Muscle layer of colon (tissue), 2 donors: Measurements from ENCODE around the gene HCAR3.
"Not testable (repeated sequence)": the region's sequence is repeated elsewhere in the genome, so short reads cannot be mapped to it uniquely, and the experiment has no call there.

Experiments used
- H3K27ac ChIP-seq: one replicate; pipeline ENCODE4 v1.7.0; 2013; ENCODE audit warnings: low read depth, mild to moderate bottlenecking, low read length, moderate library complexity
- H3K27me3 ChIP-seq, 2 donors: one replicate each; pipeline ENCODE4 v1.7.0; 2013; ENCODE audit warnings: low read length in 2 of 2, mild to moderate bottlenecking in 2 of 2; ENCODE audit not compliant: insufficient read depth in 2 of 2, control insufficient read depth in 1 of 2
- H3K36me3 ChIP-seq: one replicate; pipeline ENCODE4 v1.7.0; 2013; ENCODE audit warnings: mild to moderate bottlenecking, low read length; ENCODE audit not compliant: insufficient read depth
- H3K4me1 ChIP-seq: one replicate; pipeline ENCODE4 v1.7.0; 2013; ENCODE audit warnings: mild to moderate bottlenecking, low read length; ENCODE audit not compliant: insufficient read depth
- H3K4me3 ChIP-seq, 2 donors: one replicate each; pipeline ENCODE4 v1.7.0; 2013; ENCODE audit warnings: low read length in 2 of 2, low read depth in 1 of 2, mild to moderate bottlenecking in 1 of 2, moderate library complexity in 1 of 2
- H3K9ac ChIP-seq: one replicate; pipeline ENCODE4 v1.7.0; 2013; ENCODE audit warnings: low read length
- H3K9me3 ChIP-seq: one replicate; pipeline ENCODE4 v1.7.0; 2013; ENCODE audit warnings: mild to moderate bottlenecking, low read length
- donor health status: abdominal sarcoma.
- donor health status: Adenocarcinoma of cecum.

HCAR3 gene

GRCh38 chr12:122687086-122687485, 29.5 kb downstream of the HCAR3 start:
- H3K9me3 ChIP-seq, result no peaks in the 10 kb centered on the region

GRCh38 chr12:122686538-122686937, 30.1 kb downstream of the HCAR3 start:
- Histone ChIP-seq H3K9ac (no peak overlapping the region), H3K4me3 (no peak overlapping the region), H3K36me3 (no peaks in the 10 kb centered on the region), H3K9me3 (no peaks in the 10 kb centered on the region), H3K27ac (no peak overlapping the region), H3K27me3 (no peaks in the 10 kb centered on the region), H3K4me1 (no peaks in the 10 kb centered on the region)

More at GRCh38 chr12:122687086-122687485, 29.5 kb downstream of the HCAR3 start:
- Histone ChIP-seq H3K27ac (no peak overlapping the region), H3K36me3 (no peaks in the 10 kb centered on the region), H3K27me3 (no peaks in the 10 kb centered on the region), H3K4me3 (no peak overlapping the region), H3K9ac (no peak overlapping the region), H3K4me1 (no peaks in the 10 kb centered on the region)

DNA sequence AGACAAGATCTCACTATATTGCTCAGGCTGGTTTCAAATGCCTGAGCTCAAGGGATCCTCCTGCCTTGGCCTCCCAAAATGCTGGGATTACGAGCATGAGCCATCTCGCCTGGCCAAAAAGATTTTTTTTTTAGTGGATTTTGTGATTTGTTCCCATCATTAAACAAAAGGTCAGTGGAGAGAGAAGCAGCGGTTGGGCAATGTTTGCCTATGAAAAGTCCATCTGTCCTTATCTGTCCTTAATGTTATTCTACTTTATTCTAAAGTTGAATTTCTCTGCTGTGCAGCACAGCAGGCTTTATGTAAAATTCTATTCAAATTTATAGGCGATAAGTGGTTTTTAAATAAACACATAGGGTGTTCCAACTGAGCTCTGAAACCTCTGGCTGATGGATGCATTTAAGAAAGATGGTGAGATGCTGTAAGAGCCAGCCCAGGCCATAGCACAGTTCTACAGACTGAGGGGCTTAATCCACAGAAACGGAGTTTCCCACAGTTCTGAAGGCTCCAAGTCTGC, 32.3 kb downstream of the HCAR3 start:
- no peaks in the 10 kb centered on the region for H3K9me3 ChIP-seq
- no peaks in the 10 kb centered on the region for H3K36me3 ChIP-seq
- no peak overlapping the region for H3K4me3 ChIP-seq
- H3K27ac ChIP-seq, result no peak overlapping the region
- no peak overlapping the region for H3K9ac ChIP-seq
- no peaks in the 10 kb centered on the region for H3K27me3 ChIP-seq
- H3K4me1 ChIP-seq, result no peaks in the 10 kb centered on the region

- Histone ChIP-seq H3K27ac (no peak overlapping the region), H3K9ac (no peak overlapping the region), H3K9me3 (no peaks in the 10 kb centered on the region), H3K27me3 (no peaks in the 10 kb centered on the region), H3K36me3 (no peaks in the 10 kb centered on the region), H3K4me1 (no peaks in the 10 kb centered on the region), H3K4me3 (no peak overlapping the region)
These were observed 34.8 kb downstream of the HCAR3 start for GRCh38 chr12:122681814-122682213.

DNA sequence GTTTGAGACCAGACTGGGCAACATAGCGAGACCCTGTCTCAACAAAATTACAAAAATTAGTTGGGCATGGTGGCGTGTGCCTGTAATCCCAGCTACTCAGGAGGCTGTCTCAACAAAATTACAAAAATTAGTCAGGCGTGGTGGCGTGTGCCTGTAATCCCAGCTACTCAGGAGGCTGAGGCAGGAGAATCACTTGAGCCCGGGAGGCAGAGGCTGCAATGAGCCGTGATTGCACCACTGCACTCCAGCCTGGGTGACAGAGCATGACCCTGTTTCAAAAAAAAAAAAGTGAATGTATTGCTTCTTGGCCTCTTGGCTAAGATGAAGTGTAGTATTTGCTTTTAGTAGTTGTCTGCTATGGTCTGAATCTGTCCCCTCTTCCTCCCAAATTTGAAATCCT, 35.6 kb downstream of the HCAR3 start:
- not testable (repeated sequence) for H3K9me3 ChIP-seq, H3K9ac ChIP-seq, H3K27ac ChIP-seq, H3K27me3 ChIP-seq, H3K4me3 ChIP-seq, H3K4me1 ChIP-seq, H3K36me3 ChIP-seq

- not testable (repeated sequence) for H3K4me1 ChIP-seq, H3K36me3 ChIP-seq, H3K9ac ChIP-seq, H3K27ac ChIP-seq, H3K4me3 ChIP-seq, H3K27me3 ChIP-seq, H3K9me3 ChIP-seq
These were observed 39.8 kb downstream of the HCAR3 start for GRCh38 chr12:122676781-122677180.

GRCh38 chr12:122676015-122676414, 40.6 kb downstream of the HCAR3 start:
- not testable (repeated sequence) for H3K4me3 ChIP-seq, H3K27me3 ChIP-seq

GRCh38 chr12:122672515-122672914, 44.1 kb downstream of the HCAR3 start:
- Histone ChIP-seq H3K36me3 (no peaks in the 10 kb centered on the region), H3K27ac (no peak overlapping the region), H3K9me3 (no peaks in the 10 kb centered on the region), H3K4me3 (no peak overlapping the region), H3K9ac (no peak overlapping the region), H3K27me3 (no peaks in the 10 kb centered on the region), H3K4me1 (no peaks in the 10 kb centered on the region)

More at GRCh38 chr12:122676015-122676414, 40.6 kb downstream of the HCAR3 start:
- H3K36me3 ChIP-seq, H3K9ac ChIP-seq, H3K27ac ChIP-seq, H3K4me1 ChIP-seq, H3K9me3 ChIP-seq: not testable (repeated sequence)

DNA sequence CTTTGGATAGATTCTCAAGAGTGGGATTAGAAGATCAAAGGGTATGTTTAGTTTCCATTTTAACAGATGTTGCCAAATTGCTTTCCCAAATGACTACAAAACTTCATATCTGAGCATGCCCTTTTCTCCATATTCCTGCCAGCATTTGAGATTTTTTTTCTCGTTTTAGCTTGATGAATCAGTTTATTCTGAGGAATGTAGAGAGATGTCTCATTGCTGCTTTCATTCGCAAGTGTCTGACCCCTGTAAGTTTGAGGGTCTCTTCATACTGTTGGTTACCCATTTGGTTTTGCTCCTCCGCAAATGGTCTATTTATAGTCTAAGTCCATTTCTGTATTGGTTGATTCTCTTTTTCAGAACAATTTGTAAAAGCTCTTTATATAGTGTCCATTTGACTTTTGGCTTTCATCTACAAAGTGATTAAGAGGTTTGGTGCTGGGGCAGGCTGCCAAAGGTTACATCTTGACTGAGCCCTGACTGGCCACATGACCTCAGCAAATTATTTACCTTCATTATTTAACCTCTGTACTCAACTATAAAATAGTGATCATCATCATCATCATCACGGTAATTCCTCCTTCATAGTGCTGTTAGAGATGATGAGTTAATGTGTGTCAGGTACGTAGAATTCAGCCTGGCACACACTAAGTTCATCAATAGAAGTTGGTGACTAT, 47.1 kb downstream of the HCAR3 start:
- Histone ChIP-seq H3K27me3 (no peaks in the 10 kb centered on the region), H3K27ac (no peak overlapping the region), H3K9ac (no peak overlapping the region), H3K4me3 (no peak overlapping the region), H3K9me3 (no peaks in the 10 kb centered on the region), H3K36me3 (no peaks in the 10 kb centered on the region), H3K4me1 (no peaks in the 10 kb centered on the region)

- Histone ChIP-seq H3K27ac (no peak overlapping the region), H3K4me1 (no peaks in the 10 kb centered on the region), H3K4me3 (no peak overlapping the region), H3K9ac (no peak overlapping the region), H3K27me3 (no peaks in the 10 kb centered on the region), H3K9me3 (no peaks in the 10 kb centered on the region), H3K36me3 (no peaks in the 10 kb centered on the region)
These were observed 48.3 kb downstream of the HCAR3 start for GRCh38 chr12:122668268-122668667.

DNA sequence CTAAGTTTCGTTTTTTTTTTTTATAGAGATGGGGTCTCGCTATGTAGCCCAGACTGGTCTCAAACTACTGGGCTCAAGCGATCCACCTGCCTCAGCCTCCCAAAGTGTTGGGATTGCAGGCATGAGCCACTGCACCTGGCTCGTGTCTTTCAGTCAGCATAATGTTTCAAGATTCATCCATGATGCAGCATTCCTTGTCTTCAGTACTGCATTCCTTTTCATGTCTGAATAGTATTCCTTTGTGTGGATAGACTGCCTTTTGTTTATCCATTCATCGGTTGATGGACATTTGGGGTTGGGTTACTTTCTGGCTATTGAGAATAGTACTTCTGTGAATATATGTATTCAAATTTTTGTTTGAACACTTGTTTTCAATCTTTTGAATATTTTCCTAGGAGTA, 50.9 kb downstream of the HCAR3 start:
- H3K4me1 ChIP-seq, result no peaks in the 10 kb centered on the region
- no peak overlapping the region for H3K27ac ChIP-seq
- no peaks in the 10 kb centered on the region for H3K9me3 ChIP-seq
- H3K27me3 ChIP-seq, result no peaks in the 10 kb centered on the region
- H3K4me3 ChIP-seq, result no peak overlapping the region
- H3K9ac ChIP-seq, result no peak overlapping the region
- no peaks in the 10 kb centered on the region for H3K36me3 ChIP-seq

GRCh38 chr12:122665349-122665748, 51.3 kb downstream of the HCAR3 start:
- no peak overlapping the region for H3K9ac ChIP-seq
- no peak overlapping the region for H3K27ac ChIP-seq
- H3K27me3 ChIP-seq, result no peaks in the 10 kb centered on the region
- H3K4me3 ChIP-seq, result no peak overlapping the region
- H3K9me3 ChIP-seq, result no peaks in the 10 kb centered on the region
- no peaks in the 10 kb centered on the region for H3K4me1 ChIP-seq
- H3K36me3 ChIP-seq, result no peaks in the 10 kb centered on the region
